ENCODE results near the gene SPACA6.

DNA sequence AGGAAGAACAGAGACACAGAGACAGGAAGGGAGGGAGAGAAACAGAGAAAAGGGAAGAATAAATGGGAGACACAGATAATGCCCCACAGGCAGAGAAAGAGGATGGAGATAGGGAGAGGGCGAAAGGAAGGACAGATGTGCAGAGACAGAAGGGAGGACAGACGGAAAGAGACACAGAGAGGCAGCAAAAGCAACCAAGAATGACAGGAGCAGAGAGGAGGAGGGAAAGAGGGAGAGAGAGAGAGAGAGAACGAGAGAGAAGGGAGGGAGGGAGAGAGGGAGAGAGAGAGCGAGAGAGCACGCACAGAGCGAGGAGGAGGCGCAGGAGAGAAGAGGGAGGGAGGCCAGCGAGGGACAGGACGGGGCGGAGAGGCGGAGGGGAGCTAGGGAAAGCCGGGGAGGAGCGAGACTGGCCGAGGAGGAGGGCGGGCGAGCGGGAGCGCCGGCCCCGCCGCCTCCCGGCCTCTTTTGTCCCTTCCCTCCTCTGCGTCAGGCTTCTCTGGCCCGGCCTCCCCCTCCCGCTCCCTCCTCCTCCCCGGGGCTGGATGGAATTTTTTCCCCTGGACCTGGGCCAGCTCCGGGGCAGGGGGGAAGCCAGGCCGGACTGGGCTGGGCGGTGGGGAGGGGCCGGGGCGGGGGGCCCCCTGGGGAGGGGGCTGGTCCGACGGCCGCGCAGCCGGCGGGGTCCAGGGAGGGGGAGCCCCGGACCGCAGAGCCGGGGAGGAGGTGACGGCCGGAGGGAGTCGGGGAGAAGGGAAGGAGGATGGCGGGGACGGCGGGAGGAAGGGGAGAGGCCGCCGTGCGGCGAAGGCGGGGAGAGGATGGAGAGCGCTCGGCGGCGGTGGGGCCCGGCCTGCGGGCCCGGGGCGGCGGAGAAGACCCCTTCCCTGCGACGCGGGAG, 4.2 kb upstream of the SPACA6 start:
- no peak for TF ChIP-seq CREB1 (IDR thresholded peaks at IDR 0.05)
- TF ChIP-seq CREB1 (CRISPR knock-in tag; IDR thresholded peaks at IDR 0.05): no peak
- TF ChIP-seq MIER1 (IDR thresholded peaks at IDR 0.05; ENCODE audit: low read depth): no peak; the same call in none of the 2 replicates
- no peak for TF ChIP-seq KLF10 (CRISPR knock-in tag; IDR thresholded peaks at IDR 0.05)
- TF ChIP-seq MYC (IDR thresholded peaks at IDR 0.05; ENCODE audit: low read depth, low read length): peak; percentile 12; the same call in 1 of the 2 replicates
- TF ChIP-seq MYC (CRISPR knock-in tag; IDR thresholded peaks at IDR 0.05; ENCODE audit: borderline replicate concordance, low read depth): no peak
- no peak for TF ChIP-seq ZNF274 (IDR thresholded peaks at IDR 0.05; ENCODE audit: borderline replicate concordance, low read depth, low read length)
- no peak for TF ChIP-seq BACH1 (tag; IDR thresholded peaks at IDR 0.05)
- no peak for TF ChIP-seq FOXP1 (CRISPR knock-in tag; IDR thresholded peaks at IDR 0.05)
- TF ChIP-seq, protein P1, sequence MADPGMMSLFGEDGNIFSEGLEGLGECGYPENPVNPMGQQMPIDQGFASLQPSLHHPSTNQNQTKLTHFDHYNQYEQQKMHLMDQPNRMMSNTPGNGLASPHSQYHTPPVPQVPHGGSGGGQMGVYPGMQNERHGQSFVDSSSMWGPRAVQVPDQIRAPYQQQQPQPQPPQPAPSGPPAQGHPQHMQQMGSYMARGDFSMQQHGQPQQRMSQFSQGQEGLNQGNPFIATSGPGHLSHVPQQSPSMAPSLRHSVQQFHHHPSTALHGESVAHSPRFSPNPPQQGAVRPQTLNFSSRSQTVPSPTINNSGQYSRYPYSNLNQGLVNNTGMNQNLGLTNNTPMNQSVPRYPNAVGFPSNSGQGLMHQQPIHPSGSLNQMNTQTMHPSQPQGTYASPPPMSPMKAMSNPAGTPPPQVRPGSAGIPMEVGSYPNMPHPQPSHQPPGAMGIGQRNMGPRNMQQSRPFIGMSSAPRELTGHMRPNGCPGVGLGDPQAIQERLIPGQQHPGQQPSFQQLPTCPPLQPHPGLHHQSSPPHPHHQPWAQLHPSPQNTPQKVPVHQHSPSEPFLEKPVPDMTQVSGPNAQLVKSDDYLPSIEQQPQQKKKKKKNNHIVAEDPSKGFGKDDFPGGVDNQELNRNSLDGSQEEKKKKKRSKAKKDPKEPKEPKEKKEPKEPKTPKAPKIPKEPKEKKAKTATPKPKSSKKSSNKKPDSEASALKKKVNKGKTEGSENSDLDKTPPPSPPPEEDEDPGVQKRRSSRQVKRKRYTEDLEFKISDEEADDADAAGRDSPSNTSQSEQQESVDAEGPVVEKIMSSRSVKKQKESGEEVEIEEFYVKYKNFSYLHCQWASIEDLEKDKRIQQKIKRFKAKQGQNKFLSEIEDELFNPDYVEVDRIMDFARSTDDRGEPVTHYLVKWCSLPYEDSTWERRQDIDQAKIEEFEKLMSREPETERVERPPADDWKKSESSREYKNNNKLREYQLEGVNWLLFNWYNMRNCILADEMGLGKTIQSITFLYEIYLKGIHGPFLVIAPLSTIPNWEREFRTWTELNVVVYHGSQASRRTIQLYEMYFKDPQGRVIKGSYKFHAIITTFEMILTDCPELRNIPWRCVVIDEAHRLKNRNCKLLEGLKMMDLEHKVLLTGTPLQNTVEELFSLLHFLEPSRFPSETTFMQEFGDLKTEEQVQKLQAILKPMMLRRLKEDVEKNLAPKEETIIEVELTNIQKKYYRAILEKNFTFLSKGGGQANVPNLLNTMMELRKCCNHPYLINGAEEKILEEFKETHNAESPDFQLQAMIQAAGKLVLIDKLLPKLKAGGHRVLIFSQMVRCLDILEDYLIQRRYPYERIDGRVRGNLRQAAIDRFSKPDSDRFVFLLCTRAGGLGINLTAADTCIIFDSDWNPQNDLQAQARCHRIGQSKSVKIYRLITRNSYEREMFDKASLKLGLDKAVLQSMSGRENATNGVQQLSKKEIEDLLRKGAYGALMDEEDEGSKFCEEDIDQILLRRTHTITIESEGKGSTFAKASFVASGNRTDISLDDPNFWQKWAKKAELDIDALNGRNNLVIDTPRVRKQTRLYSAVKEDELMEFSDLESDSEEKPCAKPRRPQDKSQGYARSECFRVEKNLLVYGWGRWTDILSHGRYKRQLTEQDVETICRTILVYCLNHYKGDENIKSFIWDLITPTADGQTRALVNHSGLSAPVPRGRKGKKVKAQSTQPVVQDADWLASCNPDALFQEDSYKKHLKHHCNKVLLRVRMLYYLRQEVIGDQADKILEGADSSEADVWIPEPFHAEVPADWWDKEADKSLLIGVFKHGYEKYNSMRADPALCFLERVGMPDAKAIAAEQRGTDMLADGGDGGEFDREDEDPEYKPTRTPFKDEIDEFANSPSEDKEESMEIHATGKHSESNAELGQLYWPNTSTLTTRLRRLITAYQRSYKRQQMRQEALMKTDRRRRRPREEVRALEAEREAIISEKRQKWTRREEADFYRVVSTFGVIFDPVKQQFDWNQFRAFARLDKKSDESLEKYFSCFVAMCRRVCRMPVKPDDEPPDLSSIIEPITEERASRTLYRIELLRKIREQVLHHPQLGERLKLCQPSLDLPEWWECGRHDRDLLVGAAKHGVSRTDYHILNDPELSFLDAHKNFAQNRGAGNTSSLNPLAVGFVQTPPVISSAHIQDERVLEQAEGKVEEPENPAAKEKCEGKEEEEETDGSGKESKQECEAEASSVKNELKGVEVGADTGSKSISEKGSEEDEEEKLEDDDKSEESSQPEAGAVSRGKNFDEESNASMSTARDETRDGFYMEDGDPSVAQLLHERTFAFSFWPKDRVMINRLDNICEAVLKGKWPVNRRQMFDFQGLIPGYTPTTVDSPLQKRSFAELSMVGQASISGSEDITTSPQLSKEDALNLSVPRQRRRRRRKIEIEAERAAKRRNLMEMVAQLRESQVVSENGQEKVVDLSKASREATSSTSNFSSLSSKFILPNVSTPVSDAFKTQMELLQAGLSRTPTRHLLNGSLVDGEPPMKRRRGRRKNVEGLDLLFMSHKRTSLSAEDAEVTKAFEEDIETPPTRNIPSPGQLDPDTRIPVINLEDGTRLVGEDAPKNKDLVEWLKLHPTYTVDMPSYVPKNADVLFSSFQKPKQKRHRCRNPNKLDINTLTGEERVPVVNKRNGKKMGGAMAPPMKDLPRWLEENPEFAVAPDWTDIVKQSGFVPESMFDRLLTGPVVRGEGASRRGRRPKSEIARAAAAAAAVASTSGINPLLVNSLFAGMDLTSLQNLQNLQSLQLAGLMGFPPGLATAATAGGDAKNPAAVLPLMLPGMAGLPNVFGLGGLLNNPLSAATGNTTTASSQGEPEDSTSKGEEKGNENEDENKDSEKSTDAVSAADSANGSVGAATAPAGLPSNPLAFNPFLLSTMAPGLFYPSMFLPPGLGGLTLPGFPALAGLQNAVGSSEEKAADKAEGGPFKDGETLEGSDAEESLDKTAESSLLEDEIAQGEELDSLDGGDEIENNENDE (IDR thresholded peaks at IDR 0.05; ENCODE audit: low read depth, low read length): no peak
